COR-L47 (cell line): ENCODE measurements around the gene CIDEB.

Experiments
- DNase-seq: peaks from one replicate; lab custom pipeline; 2025; lab: John Stamatoyannopoulos, UW

CIDEB gene

DNA sequence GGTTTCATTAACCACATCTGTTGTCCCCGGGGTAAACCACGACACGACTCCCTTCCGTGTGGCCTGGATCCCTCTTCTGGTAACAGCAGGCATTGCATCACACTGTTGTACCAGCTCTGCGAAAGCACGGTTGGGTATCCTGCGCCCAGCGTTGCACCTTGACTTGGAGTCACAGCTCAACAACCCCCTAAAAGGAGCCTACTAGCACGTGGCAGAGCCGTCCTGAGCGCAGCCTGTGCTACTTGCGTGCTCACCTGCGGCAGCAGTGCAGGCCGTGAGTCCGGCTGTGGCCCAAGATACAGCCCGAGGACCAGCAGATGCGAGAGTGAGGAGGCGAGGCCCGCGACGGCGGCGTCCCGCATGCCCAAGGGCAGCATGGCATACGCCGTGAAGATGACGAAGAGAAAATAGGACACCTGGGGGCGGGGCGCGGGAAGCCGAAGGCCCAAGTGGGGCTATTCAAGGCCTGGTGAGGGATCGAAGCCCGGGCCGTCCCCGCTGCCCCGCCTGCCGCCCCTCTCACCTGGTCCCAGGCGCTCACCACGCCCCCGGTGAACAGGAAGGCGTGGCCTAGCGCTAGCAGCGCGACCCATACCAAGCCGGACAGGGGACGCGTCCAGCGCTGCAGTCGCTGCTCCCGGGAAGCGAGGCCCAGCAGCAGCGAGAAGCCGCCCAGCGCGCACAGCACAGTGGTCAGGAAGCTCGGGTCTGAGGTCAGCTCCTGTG, 24.7 kb upstream of the CIDEB start:
- DNase-seq, result peak; percentile 79

DNA sequence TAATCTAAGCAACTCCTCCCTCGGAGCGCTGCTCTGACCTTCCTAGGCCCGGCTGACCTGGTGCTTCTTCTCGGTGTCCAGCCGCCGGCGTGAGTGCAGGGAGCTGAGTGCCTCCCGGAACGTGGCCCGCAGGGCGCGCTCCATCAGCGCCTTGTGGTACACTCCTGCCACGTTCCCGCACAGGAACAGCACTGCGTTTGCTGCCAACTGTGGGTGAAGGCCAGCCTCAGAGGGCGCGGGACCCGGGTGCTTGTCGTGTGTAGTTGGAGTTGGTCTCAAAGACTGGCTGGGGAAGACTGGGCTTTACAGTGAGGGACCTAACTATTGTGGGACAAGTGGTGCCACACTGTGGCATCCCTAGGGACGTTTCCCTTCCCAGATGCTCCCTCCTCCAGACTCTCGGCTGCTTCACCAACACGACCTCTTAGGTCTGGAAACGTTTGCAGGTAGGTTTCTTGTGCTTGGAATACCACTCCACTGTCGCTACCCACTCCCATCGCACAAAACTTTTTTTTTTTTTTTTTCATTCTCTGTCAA, 24.0 kb upstream of the CIDEB start:
- DNase-seq, result no peak

DNA sequence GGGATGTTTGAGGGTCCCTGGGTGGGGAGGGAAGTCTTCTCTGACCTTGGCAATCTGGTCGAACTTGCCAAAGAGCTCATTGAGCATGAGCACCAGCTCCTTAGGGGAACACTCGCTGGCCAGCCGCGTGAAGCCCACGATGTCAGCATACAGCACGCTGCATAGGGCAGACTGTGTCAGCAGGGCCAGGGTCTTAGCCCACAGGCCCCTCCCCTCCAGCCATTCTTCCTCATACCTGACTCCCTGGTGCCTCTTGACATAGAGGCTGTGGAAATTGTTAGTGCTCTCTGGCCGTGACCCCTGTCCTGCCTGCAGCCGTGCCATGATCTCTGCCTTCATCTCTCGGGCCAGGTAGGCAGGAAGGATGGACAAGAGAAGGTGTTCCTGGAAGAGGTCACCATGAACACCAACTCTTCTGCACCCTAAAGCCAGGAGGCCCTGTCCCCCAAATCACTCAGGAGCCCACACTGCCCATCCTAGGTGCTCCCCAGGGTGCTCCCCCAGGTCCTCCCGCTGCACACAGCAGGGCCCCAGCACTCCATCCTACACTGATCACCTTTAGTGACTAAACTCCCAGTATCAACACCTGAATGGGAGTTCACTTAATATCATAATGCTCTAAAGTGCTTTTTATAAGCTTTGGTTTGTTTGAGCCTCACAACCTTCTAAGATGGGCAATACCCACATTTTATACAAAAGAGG, 23.3 kb upstream of the CIDEB start:
- no peak for DNase-seq

DNA sequence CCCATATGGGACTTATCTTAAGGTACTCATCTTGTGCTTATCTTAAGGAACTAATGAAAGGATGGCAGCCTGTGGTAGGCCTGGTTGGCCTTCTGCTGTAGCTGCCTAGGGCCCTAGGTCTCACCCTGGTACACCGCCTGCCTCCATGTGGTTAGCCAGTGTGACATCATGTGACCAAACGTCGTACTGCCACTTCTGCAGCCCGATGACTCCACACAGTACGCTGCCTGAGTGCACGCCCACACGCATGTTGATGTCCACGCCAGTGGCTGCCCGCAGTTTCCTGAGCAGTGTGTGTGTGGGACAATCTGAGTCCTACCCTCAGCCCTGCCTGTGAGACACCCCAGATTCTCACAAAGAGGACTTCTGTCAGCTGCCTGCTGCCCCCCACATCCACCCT, 22.0 kb upstream of the CIDEB start:
- DNase-seq, result no peak

DNA sequence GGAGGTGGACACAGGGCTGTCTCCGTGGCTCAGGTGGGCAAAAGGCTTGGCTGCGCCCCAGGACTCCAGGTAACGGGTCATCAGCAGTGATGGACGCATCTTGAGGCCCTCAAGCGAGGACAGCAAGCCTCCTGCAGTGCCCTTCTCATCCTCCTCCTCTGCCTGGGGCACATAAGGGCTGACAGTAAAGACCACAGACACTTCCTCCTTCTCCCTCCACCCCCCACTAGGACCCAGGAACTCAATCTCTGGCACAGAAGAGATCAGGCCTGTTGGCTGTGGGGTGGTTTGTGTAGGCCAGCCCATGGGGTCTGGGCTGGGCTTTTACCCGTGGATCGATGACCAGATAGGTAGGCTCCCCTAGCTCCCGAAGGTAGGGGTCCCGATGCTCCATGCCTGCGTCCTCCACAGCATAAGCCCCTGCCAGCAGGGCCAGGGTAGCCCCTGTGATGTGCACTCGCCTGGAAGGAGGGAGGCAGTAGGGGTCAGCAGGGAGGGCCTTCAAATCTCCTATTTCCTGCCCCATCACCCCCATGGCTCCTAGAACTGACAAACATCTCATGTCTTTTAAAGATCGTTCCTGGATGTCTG, 21.4 kb upstream of the CIDEB start:
- DNase-seq, result no peak

DNA sequence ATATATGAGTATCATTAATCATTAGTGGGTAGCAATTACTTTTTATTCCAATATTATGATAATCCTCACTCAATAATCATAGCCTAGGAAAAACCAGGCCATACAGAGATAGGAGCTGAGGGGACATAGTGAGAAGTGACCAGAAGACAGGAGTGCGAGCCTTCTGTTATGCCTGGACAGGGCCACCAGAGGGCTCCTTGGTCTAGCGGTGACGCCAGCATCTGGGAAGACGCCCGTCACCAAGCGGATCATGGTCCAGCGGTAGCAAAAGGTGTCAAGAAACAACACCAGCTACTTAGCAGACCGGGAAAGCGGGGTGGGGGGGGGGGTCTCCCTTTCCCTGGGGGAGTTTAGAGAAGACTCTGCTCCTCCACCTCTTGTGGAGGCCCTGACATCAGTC, 20.1 kb upstream of the CIDEB start:
- peak; percentile 3 for DNase-seq

DNA sequence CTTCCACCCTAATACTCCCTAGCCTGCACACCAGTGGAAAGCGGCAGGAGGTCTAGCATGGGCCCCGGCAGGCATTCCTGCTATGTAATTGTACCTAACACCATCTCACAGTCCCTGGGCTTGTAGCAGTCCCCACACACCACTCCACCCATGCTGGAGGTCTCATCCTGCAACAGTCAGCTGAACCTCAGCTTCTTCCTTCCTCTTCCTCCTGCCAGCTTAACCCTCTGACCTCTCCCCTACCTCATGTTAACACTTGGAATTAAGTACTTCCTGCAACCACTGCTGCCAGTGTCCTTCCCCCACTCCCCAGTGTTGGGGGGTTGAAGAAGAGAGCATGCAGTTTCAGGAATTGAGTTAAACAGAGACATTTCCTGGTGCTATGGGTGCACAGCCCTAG, 19.5 kb upstream of the CIDEB start:
- no peak for DNase-seq

DNA sequence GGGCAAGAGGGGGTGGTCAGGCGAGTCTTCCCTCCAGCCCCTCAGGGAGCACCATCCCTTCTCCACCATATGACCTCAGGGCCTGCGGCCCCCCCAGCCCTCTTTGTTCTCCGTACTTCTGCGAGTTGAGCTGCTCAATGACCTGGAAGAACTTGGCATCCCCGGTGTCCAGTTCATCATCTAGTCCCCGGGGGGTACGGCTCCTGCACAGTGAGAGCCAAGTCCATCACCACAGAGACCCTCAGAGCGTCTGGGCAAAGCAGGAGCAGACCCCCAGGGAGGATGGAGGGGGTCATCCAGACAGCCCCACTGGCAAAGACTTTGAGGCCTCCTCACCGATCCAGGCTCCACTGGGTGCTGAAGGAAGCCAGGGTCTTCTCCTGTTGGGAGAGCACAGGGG, 18.2 kb upstream of the CIDEB start:
- DNase-seq, result no peak

DNA sequence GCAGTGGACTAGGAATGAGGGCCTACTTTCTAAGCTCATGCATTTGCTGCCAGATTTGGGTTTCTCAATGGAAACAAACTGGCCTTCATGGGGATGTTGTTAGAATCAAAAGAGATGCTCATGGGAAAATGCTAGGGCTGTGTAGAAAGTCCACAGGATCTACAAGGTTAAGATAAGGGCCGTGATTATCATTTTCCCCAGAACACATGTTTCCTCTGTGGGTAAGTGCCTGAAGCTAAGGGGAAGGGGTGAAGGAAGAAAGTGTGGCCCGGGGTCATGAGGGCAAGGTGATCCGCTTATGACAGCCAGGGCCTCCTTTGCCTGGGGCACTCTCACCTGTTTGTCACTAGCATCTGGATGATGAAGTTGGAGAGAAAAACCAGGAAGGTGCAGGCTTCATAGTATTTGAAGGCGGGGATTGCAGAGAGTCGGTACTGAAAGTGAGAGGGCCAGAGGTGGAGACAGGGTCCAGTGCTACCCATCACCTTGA, 17.3 kb upstream of the CIDEB start:
- DNase-seq, result no peak

DNA sequence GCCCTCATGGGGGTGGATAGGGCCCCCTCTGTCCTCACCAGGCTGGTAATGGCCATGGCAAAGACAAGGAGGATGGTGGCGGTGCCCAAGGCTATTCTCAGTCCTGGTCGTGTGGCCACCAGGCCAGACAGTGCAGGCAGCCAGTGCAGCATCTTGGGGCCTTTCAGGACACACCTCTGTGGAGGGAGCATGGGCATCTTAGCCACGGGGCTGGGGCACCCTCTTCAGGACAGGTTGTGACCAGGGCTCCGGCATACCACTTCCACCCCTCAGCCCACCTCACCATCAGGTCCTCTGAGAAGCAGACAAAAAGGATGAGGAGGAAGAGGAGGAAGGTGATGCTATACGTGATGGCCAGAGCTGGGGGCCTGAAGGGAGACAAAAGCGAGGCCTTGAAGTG, 16.2 kb upstream of the CIDEB start:
- DNase-seq, result no peak

DNA sequence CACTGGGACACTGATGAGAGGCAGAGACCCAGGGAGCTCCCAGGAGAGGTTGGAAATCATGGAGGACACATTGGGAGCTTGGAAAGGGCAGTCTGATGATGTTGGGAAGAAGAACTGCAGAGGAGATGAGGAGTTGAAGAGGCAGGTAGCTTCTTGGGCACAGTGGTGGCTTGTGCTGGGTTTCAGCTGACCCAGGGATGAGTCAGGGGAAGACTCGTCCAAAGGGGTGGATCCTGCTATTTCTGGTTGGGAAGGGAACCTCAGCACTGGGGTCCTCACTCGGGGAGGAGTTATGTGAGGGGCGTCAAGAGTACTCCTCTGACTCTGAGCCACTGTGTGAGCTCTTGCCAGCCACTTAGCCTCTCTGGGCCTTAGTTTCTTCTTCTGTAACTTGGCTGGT, 15.6 kb upstream of the CIDEB start:
- DNase-seq, result no peak

DNA sequence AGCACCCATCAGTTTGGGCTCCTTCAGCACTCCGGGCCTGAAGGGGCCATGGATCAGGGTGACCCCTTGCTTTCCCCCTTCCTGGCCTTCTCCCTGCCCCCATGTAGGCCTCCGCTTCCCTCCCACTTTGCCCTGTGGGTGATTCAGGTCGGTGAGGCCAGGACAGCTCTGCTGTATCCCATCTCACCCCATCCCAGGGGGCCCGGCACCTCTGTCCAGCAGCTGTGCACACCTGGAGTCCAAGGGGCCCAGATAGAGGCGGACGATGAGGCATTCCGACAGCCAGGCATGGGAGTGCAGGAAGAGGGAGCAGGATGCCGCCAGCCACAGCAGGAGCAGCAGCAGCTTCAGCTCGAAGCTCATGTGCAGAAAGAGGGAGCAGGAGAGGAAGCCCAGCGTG, 14.9 kb upstream of the CIDEB start:
- no peak for DNase-seq

DNA sequence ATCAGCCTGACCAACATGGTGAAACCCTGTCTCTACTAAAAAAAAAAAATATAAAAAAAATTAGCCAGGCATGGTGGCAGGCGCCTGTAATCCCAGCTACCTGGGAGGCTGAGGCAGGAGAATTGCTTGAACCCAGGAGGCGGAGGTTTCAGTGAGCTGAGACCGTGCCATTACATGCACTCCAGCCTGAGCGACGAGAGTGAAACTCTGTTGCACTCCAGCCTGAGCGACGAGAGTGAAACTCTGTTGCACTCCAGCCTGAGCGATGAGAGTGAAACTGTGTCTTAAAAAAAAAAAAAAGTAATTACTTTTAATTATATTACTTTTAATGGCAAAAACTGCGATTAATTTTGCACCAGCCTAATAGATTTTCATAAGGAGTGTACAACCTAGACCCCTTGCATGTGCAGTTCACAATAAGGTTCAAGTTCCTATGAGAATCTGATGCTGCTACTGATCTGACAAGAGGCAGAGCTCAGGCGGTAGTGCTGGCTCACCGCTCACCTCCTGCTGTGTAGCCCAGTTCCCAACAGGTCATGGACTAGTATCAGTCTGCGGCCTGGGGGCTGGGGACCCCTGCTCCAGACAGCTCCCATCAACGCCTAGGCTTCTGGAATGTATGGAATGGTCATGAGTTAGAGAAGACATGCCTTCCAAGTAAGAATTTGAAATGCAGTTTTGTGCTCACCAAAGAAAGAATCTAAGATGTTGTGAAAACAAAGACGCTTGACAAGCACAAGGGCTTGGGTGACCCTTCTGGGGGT, 13.6 kb upstream of the CIDEB start:
- no peak for DNase-seq

DNA sequence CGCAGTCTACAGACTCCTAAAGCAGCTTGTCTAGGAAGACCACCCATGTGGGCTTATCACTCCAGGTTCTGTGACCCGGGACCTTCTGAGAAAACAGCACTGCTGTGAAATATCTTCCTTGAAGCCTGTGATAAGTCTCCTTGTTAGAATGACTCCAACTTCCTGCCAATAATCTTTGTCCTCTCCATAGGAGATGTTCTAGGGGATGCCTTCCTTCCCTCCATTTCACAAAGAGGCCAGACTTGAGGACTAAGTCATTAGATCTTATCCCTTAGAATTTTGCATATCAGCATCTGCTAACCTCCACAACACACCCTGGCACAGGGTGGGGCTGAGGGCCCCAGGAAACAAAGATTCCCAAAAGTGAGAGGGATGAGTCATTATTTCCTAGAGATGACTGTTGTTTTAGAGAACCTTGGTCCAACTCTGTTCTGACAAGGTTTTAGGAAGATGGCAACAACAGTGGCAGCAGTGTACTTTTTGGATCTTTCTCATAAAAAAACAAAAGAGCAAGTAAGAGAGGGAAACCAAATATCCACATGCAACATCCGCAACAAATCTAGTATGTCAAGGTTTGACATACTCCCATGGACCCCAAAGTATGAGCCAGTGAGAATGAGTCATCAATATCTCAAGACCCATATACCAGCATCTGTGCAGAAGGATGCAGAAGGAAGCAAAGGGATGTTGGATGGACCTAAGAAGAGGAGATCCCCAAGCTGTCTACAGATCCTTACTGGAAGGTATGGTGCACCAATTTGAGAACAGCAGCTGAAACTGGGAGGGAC, 9.6 kb upstream of the CIDEB start:
- no peak for DNase-seq

DNA sequence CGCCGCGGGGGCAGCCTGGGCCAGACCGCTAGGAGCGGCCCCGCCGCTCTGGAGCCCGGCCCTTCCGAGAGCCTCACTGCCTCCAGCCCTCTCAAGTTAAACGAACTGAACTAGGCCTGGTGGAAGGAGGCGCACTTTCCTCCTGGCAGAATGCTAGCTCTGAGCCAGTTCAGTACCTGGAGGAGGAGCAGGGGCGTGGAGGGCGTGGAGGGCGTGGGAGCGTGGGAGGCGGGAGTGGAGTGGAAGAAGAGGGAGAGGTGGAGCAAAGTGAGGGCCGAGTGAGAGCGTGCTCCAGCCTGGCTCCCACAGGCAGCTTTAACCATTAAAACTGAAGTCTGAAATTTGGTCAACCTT, 8.8 kb upstream of the CIDEB start:
- DNase-seq, result no peak

DNA sequence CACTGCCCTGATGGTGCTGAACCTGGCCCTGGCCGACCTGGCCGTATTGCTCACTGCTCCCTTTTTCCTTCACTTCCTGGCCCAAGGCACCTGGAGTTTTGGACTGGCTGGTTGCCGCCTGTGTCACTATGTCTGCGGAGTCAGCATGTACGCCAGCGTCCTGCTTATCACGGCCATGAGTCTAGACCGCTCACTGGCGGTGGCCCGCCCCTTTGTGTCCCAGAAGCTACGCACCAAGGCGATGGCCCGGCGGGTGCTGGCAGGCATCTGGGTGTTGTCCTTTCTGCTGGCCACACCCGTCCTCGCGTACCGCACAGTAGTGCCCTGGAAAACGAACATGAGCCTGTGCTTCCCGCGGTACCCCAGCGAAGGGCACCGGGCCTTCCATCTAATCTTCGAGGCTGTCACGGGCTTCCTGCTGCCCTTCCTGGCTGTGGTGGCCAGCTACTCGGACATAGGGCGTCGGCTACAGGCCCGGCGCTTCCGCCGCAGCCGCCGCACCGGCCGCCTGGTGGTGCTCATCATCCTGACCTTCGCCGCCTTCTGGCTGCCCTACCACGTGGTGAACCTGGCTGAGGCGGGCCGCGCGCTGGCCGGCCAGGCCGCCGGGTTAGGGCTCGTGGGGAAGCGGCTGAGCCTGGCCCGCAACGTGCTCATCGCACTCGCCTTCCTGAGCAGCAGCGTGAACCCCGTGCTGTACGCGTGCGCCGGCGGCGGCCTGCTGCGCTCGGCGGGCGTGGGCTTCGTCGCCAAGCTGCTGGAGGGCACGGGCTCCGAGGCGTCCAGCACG, 8.2 kb upstream of the CIDEB start:
- DNase-seq, result no peak

DNA sequence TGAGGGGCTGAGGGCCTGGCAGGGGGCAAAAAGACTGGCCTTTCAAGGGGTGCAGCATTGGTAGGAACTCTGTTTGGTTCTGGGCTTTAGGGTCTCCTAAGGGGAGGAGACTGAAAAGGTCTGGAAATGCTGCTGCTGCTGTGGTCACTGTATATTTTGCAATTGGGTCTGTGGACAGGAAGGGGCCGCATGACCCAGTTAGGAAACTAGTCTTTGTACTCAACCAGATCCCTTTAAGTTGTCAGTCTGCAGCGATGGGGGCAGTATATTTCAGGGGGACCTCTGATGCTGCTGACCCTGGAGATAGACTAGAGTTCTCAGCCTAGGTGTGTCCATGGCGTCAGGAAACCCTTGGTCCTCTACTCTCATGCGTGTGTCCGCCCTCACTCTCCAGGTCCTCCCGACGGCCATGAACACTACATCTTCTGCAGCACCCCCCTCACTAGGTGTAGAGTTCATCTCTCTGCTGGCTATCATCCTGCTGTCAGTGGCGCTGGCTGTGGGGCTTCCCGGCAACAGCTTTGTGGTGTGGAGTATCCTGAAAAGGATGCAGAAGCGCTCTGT, 7.5 kb upstream of the CIDEB start:
- no peak for DNase-seq

DNA sequence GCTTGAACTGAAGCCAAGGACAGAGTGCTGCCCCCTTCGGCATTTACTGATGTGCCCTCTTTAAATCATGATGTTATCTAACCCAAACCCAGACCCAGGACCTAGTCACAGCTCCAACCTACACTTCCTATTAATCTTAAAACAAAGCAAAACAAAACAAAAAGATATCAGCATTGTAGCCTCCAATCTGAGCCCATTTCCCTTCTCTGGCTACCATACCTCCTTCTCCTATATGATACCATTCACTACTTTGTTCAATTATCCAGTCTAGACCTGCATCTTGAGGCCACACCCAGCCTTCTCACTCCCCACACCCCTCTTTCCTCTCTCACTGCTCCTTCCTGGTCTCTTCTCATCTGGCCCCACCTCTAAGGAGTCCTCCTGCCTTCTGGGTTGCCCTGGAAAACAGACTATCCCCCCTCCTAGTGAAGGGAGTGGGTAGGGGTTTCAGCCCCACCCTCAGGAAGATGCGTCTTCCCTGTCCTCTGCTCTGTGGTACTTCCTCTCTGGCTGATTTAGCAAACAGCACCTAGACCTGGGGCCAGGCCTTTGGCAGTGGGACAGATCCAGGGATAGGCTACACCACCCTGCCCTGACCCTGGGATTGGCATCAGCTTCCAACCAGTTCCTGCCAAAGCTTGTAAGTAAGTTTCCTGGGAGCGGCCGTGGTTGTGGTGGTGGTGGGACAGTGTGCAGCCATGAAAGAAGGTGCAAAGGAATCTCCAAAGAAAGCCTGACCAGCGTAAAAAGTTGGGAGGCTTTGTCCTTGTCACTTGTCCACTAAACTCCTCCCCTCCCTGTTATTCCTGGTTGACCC, 6.8 kb upstream of the CIDEB start:
- DNase-seq, result no peak

DNA sequence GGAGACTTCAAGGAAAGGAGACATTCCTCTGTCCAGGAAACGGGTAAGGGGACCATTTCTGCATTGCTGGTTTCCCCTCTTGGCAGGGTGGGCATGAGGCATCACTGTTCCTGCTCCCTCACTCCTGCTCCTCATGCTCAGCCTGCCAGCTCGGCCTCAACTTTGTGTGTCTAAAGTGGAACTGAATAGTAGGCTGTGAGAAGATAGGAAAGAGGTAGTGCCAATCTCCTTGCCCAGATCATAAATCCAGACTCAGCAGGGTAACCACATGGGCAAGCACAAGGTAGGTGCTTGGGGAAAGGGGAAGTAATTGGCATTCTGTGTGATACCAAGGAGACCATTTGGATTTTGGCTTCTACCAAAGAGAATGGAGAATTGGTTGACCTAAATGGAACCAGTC, 6.1 kb upstream of the CIDEB start:
- no peak for DNase-seq
